Measurements from ENCODE around the gene RAD51B.

RAD51B gene

DNA sequence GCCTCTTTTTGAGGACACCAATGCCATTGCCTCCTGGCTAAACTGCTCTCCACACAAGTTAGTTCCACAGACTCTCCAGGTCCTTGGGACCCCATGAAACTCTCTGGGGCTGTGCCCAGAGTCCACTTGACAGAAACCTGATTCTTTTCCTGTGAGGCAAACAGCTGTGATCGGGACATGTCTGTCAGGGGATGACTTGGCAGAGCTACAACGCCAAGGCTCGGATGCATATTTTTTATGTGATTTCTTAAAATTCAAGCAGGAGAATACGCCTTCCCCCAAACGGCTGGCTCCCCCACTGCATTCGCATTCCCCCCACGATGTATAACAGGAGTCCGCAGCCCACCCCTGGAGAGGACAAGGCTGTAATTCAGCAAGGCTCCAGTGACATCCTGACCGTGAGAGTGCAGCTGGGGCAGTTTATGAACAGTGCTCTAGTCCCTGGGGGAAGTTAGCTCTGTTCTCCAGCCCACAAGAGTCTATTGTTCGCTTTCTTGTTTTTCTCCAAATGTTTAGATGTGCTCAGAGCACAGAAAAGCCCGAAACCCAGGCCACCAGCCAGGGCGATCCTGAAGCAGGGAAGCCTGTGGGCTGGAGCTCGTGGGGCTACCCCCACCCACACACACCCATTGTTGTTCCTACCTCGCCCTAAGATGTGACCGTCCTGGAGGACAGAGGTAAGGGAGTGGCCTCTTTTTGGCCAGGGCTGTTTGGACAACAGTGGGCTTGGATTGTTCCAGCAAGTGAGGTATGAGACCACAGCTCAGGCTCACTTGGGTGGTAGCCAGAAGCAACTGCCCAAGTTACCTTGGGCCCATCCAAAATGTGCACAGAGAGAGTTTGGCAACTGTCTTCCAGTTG is 813.8 kb downstream of the RAD51B start:
- no peak for DNase-seq

DNA sequence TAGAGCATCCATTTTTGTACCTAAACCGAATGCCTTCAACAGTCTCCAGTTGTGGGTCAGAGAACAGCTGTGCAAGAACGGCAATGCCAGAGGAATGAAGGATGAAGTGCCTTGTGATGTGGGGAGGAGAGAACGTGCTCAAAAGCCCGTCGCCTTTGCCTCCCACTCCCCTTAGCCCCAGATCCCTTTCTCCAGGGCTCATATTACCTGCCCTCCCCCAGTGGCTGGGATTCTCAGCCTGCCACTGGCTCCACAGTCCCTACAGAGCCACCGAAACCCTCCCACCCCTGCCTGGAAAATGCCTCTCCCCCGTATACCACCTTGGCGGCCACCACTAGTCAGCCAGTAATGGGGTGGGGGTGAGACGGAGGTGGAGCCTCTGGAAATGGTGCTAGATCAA is 814.8 kb downstream of the RAD51B start:
- no peak for DNase-seq

DNA sequence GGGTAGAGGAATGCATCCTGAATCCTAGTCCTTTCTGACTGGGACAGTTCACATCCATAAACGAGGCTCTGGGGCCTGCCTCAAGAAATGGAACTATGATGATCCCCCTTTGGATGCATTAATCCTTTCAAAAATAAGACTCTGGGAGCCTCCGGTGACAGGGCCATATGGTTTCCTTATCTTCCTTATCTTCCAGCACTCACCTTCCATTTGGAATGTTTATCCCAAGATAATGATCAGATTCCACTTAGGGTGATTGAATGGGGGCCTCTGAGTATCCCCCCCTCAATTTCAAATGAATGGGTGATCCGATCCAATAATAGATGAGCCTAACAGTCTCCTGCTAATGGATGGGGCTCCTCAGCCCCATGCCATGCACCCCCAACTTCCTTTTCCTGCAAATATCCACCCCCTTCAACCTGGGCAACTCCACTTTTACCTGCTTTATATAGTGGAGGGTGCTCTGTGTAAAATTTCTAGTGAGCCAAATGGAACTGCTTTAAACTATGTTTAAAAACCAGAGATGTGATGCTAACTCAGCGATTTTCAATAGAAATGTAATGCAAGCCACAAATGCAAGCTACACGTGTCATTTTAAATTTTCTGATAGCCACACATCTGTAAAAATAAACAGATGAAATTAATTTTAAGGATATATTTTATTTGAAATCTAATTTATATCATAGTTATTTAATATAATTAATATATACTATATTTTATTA is 815.5 kb downstream of the RAD51B start:
- no peak for DNase-seq

DNA sequence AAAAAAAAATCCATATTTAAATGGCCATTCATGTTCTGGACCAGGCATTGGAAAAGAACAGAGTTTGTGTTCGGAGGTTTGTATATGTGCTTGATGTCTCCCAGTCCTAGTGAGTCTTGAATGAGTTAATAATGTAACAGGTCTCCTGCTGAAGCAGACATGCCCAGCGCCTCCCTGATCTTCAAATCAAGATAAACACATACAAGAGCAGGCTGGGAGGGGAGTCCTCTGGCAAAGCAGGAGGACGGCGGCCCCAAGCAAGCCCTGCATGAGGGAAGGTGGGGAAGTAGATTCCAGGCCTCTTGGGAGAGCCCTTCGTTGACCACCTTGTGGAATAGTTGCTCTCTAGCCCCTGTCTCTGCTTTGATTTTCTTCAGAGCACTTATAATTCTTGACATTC is 817.0 kb downstream of the RAD51B start:
- no peak for DNase-seq

GRCh38 chr14:68637106-68638021 is 817.8 kb downstream of the RAD51B start:
- DNase-seq, result no peak

DNA sequence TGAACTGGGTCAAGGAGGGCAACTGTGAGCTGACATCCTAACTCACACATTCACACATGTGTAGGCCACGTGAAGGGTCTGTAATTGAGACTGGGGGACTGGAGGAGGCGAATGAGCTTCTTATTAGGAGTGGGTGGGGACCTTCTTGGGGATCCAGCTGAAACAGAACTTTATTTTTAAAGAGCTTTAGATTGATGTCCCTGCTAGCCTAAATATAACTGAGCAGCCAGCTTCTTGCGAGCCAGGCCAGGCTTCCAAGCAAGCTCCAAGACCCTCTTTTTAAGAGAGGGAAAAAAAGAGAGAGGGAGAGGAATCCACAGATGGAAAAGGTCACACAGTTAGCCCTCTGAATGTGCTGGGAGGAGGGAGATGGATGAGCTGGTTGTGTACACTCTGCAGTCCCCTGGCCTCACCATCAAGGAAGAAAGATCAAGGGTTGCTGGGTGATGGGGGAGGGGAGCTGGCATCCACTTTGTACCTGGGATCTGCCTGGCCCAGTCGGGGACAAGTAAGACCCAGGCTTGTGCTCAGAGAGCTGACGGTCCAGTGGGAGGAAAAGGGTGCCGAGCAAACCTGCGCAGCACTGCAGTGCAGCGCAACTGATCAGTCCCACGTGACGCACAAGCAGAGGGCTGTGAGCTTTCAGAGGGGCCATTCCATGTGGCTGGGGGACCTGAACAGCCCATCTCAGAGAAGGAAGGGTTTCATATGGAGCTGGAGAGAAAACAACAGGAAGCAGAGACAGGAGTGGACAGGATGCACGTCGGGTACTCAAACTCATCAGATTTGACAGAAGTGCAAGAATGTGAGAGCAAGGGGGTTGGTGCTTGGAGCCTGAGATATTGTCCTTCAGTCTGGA is 818.8 kb downstream of the RAD51B start:
- DNase-seq, result no peak

DNA sequence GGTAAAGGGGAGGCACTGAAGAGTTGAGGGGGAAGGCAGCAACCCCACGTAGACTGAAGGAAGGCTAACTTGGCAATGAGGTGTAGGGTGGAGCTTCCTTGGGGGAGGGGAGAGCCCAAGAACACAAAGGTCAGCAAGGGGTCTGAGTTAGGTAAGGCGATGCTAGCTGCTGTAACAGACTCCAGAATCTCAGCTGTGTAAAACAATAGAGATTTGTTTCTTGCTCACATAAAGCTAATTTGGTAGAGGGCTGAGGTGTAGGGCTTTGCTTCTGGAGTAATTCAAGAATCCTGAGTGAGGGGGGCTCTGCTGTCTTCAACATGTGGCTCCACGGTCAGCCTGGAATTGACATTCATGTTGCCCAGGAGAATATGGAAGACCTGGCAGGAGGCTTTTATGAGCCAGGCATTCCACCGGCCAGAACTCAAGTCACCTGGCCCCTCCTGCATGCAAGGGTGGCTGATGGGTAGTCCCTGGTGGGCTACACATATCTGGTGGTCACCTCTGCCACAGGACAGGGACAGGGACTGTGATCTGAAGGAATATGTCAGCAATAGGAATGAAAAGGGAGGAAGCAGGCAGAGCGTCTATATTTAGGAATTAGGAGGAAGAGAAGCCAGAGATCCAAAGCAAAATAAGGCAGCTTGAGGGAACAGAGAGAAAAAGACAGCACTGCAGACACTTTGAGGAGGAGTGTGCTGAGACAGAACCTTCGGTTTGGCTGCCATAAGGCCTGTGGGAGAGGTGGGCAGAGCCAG is 819.6 kb downstream of the RAD51B start:
- DNase-seq, result no peak

DNA sequence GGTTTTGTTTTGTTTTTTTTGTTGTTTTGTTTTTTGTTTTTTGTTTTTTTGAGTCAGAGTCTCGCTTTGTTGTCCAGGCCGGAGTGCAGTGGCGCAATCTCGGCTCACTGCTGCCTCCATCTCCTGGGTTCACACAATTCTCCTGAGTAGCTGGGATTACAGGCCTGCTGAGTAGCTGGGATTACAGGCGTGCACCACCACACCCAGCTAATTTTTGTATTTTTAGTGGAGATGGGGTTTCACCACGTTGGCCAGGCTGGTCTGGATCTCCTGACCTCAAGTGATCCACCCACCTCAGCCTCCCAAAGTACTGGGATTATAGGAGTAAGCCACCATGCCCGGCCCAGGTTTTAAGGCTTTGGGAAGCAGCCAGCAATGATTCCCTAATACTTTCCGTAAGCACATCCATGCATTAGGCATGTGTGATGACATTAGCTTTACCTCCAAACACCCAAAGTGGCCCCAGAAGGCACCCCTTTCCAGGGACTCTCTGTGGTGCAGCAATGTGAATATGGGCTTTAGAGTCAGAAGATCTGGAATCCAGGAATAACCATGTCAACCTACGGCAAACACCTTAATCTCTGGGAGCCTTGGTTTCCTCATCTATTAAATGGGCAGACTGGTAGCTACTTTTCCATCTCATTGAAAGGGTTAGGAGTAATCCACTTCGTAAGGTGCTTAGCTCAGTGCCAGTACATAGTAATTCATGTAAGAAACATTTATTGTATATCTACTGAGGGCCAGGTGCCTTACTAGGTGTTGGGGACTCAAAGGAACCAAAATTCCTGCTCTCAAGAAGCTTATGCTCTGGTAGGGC is 820.4 kb downstream of the RAD51B start:
- DNase-seq, result no peak

DNA sequence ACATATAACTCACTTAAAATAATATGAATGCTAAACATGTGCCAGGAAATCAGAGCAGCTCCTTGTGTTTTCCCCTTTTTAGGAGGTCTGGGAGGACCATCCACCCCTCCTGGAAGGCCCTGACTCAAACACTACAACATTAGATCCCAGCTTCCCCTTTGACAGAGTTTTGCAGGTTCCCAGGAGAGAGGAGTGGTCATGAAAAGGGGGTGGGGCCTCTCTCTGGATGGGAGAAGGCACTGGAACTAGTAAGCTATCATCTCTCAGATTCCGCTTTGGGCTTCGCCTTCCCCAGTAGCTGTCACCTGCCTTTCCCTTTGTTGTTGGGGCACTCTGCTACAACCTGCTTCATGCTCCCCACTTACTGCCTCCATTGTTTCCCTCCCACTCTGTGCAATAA is 824.1 kb downstream of the RAD51B start:
- no peak for DNase-seq

DNA sequence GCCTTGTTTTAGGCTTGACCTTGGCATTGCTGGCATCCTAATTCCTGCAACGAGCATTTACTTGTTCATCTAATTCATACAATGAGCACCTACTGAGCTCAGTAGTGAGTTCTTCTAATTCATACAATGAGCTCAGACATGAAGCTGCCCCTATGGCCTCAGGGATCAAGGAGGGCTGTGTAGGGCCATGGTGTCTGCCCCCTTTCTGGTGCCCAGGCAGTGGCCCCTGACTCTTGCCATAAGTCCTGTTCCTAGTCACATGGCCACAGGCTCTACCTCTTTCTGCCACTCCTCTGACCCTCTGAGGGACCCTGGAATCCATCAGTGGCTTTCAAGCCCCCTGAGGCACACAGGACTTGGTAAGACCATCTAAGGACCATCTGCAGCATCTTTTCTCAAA is 824.5 kb downstream of the RAD51B start:
- DNase-seq, result no peak

GRCh38 chr14:68645371-68645770 is 825.8 kb downstream of the RAD51B start:
- DNase-seq, result no peak

- DNase-seq, result no peak
Observed at GRCh38 chr14:68649476-68650189, 830.1 kb downstream of the RAD51B start.

DNA sequence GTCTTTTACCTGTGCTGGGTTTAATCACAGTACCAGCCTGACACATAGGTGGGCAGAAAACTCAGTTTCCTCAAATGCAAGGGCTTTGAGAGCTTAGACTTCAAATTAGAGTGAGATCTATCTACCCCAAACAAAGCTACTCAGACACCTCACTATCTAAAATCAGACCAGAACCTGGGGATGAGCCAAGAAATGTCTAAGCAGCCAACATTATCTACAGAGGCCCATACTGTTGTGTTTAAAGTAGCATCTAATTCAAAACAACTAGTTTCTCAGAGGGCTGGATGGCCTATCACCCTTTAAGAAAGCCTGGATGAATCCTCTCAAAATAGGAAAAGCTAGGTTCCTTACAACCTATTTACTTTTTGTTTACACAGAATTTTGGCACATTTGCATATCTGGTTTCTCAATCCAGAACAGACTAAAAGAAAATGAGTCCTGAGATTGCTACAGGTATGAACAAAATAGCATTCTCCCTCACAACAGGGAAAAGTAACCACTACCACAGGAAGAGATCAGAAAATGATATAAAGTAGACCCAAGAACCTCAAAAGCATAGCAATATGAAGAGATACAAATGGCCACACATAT is 830.9 kb downstream of the RAD51B start:
- DNase-seq, result no peak

- DNase-seq, result no peak
Observed at GRCh38 chr14:68651075-68651474, 831.5 kb downstream of the RAD51B start.

- no peak for DNase-seq
Observed at GRCh38 chr14:68651652-68652432, 832.3 kb downstream of the RAD51B start.

- DNase-seq, result no peak
Observed at GRCh38 chr14:68652433-68652690, 832.8 kb downstream of the RAD51B start.

- no peak for DNase-seq
Observed at GRCh38 chr14:68653108-68653507, 833.5 kb downstream of the RAD51B start.

DNA sequence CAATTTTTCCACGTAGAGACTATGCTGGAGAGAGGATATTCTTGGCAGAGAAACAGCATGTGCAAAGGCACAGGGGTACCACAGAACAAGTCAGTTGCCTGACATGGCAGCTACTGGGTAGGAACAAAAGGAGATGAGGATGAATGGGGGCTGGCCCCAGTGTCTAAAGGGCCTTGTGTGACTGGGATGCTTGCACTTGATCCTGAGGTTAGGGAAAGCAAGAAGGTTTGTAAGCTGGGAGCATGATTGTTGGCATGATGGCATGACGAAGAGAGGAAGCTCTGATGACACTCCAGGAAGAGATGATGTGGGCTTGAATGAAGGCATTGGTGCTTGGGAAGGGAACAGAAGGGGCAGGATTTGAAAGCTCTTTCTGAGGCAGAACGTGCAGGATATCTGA is 834.2 kb downstream of the RAD51B start:
- no peak for DNase-seq

GRCh38 chr14:68654471-68654941 is 834.9 kb downstream of the RAD51B start:
- no peak for DNase-seq
